Inflammatory macrophage treated with lipopolysaccharide for 1 hour (primary cell): Measurements from ENCODE around the gene CELSR1.

Experiments
- DNase-seq, 2 donors: peaks; one replicate each; pipeline ENCODE4 v3.0.0-alpha.2; 2020 to 2022

The CELSR1 gene

DNA sequence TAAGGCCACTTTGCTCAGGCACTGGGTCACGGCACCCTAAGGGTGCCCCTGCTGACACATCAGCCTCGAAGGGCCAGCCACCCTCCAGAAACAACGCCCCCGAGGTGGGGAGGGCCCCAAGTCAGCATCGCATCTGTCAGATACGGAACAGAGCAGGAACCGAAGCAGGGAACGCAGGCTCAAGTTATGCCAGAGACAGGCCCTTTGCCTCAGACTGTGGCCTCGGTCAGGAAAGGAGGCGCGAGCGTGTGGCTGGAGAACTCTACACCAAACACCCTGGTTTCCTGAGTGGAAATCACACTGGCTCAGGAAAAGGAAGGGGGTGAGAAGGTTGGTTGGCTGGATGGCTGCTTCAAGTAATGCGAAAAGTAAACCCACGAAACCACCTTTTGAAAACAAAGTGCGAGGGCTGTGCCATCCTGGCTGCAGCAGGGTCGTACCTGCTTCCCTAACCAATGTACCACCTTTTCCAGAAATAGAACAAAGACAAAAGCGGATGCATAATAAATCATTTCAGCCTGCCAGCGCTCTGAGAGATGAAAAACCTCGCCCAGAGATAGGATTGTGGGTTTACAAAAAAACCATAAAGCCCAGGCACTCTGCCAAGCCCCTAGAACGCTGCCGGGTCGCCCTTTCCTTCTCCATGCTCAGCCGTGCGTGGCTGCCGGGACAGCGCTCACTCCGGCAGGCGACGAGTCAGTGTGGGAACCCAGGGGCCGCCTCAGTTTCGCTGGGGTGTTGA lies 163.3 kb downstream of the CELSR1 start:
- DNase-seq = no peak

GRCh38 chr22:46373159-46373558 lies 164.3 kb downstream of the CELSR1 start:
- DNase-seq = no peak

GRCh38 chr22:46372686-46373085 lies 164.7 kb downstream of the CELSR1 start:
- DNase-seq = no peak

DNA sequence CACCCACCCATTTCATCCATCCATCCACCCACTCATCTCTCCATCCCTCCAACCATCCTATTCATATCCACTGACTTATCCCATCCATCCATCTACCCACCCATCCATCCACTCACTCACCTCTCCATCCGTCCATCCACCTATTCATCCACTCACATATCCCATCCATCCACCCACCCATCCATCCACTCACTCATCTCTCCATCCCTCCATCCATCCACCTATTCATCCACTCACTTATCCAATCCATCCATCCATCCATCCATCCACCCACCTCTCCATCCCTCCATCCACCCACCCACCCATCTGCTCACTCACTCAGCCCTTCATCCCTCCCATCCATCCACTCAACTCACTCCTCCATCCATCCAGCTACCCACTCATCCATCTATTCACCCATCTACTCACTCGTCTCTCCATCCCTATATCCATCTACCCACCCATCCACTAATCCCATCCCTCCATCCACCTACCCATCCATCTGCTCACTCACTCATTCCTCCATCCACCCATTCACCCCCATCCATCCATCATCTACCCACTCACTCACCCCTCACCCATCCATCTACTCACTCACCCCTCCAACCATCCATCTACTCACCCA lies 165.7 kb downstream of the CELSR1 start:
- no peak for DNase-seq

GRCh38 chr22:46370584-46371291 lies 166.7 kb downstream of the CELSR1 start:
- DNase-seq = no peak

DNA sequence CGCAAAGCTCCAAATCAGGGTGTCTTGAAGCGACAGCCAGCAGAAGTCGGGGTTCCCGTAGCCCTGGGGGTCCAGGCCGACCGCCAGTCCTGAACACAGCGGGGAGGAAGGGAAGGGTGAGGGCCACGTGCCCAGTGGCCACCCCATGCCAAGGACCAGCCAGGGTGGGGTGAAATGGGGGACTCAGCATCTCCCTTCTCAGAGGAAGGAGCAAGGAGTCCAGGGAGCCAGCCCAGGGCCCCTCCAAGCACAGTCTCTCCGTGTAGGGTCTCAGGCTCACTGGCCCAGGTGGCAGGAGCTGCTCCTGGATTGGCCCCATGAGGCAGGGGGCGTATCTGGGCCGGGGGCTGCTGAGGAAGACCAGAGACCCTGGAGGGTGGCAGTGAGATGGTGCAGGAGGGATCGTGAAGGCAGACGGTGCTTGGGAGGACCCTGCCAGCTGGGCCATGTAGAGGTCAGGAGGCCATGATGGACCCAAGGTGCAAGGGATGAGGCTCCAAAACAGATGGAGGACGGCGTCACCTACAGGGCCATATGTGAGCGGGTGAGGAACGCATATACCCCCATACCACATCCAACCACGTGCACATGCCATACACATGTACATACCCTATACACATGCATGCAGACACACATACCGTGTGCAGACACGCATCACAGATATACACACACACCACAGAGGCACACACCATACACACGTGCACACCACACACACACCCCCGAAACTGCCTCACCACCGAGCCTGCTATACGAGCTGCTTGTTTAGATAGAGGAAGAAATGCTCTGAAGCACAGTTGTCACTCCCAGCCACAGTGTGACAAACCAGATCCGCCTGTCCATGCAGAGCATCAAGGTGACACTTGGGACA lies 167.5 kb downstream of the CELSR1 start:
- DNase-seq = no peak

DNA sequence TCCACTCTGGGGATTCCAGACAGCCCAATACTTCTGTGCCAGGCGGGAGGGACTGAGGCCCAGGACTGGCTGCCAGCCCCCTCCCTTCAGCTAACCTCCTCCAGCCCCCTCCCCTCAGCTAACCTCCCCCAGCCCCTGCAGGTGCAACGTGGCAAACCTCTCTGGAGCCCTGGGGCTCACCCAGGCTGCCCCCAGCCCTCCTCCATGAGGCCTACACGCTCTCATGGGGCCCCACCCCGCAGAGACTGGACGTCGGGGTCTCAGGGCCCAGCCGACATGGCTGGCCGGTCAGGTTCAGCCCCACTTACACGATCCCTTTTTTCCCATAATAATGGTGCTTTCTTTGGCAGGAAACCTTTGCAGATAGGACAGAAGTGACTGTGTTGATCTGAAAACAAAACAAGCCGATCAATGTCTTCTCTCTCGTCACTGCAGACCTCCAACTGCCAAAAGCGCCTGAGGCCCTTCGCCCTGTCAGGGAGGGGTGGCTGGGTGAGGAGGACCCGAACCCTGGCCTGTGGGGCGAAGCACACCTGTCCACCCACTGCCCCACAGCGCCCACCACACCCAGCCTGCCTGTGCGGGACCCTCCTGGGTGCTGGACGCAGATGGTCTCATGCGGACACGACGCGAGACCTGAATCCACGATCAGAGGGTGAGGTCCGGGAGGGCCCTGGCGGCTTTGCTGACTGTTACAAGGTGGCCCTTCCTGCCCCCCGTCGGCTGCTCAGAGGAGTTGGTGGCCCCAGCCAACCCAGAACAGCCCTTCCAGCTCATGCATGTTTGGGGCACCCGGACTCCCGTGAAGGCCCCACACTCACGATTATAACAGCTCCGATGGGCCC lies 168.3 kb downstream of the CELSR1 start:
- no peak for DNase-seq

- no peak for DNase-seq
These were observed 169.0 kb downstream of the CELSR1 start for GRCh38 chr22:46368422-46368821.

GRCh38 chr22:46367707-46368191 lies 169.7 kb downstream of the CELSR1 start:
- peak; percentile 26 to 72 for DNase-seq

GRCh38 chr22:46366801-46367706 lies 170.4 kb downstream of the CELSR1 start:
- DNase-seq = no peak

DNA sequence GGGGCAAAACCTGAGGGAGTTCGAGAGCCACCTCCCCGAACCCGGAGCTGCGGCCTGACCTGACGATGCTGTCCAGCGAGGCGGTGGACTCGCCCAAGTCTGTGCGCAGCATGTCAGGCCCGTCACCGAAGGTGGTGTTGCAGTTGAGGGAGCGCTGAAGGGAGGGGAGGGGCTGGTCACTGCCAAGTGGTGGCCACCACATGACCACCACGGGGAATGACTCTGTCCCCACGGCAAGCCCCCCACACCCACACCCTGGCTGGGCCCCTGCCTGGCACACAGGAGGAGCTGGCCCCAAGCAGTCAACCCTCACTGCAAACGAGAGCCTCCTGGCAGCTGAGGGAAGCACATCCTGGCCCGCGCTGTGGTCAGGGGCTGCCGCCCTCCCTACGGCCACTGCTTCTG lies 171.1 kb downstream of the CELSR1 start:
- DNase-seq = no peak

DNA sequence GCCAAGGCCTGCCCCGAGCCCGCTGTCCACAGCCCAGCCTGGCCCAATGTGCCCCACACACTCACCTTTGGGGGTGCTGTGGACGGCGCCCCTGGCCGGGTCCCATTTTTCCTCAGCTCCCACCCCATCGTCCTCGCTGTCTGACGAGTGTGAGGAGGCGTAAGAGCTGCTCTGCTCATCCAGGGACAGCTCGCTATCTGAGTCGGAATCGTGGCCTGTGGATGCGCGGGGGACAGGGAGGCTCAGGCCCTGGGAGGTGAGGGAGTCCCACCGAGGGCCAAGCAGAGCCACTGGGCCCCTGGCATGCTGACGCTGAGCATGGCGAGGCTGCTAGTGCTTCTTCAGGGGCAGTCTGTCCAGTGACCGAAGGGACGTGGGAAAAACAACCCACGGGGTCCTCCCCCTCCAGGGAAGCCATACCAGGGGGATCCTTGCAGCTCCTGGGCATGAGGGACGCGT lies 172.2 kb downstream of the CELSR1 start:
- DNase-seq = no peak

DNA sequence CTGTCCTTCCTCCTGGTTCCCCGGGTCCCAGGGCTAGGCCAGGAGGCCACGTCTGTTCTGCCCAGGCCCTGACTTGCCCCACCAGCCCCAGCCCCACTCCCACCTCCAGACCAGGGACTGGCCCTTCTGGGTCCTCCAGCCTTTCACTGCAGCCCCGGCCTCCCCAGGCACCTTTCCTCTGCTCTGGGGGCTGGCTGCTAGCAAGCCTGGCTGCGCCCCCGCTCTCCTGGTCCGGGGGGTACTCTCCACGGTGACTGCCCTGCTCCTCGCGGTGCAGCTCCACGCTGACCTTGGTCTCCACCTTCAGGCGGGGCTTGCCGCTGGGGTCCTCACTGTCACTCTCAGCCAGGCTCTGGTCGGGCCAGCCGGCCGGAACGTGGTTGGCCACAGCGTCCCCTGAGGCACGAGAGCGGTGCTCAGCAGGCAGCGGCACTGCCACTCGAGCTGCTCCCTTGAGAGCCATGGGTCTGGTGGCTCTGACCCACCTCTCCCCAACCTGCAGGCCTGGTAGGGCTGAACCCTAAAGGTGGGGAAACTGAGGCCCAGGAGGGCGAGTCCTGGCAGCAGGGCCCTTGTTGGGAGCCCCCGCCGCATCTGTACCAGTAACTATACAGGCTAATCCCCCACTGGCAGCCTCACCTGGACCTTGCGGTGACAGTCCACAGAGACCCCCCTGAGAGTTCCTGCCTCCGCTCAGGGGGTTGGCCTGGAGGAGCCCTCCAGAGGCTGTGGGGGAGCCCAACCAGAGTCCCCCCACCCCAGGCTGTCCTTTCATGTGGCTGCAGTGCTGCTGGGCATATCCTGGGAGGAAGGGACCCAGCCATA lies 172.9 kb downstream of the CELSR1 start:
- DNase-seq = no peak

DNA sequence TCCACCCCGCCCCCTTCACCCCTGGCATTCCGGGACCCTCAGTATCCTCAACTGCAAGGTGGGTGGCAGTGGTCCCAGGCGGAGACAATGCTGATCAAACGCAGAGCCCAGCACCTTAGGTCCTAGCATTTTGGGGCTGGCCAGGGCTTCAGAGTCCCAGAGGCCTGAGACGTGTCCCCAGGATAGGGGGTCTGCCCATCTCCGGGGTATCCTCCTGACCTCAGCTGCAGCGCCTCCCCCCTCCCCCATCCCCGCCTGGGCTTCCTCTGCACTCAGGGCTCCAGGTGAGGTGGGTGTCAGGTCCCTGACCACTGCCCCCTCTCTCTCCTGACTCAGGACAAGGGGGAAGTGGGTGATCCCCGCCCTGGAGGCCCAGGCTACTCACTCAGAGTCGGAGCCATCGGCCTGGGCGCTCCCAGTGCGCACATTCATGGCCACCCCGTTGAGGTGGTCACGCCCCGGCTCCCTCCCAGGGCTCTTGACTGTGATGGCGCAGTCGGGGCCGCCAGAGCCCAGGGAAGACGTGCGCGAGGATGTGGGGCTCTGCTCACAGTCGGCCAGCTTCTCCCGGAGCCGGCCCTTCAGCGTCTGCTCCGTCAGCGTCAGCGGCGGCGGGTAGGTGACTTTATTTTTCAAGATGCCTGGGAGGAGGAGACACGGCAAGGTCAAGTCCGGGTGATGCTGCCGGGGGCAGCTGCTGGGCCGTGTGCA lies 173.7 kb downstream of the CELSR1 start:
- DNase-seq = no peak

- DNase-seq = no peak
These were observed 174.4 kb downstream of the CELSR1 start for GRCh38 chr22:46362934-46363515.

DNA sequence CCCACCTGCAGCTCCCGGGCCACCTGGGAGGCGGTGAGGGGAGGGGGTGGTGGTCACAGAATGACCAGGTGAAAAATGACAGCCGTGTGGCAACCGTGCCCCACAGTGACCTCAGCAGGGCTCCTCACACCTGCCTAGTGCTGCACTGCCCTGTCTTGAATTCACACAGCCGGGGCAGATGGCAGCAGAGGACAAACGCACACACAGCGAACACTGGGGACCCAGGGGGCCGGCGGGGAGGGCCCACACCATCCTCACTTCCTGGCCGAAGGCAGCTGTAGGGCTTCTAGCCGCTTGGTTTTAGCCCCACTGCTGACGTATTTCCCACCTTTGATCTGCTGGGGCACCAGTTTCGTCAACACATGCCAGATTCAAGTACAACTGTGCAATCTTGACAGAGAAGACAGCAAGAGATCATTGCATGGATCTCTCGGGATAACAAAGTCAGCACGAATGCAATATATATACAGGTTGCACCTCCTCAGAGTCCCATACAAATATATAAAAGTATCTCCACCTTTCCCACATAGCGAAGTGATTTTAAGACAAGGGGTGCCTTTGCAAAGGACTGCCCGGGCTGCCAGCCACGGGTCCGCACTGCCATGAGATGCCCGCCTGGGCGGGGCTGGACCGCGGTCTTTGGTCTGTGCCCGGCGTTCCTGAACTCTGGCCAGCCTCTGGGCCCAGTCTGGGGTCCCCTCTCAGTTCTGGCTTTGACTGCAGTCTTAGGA lies 175.1 kb downstream of the CELSR1 start:
- DNase-seq = no peak

GRCh38 chr22:46361826-46362202 lies 175.6 kb downstream of the CELSR1 start:
- DNase-seq = no peak

GRCh38 chr22:46360891-46361290 lies 176.5 kb downstream of the CELSR1 start:
- no peak for DNase-seq
